MCF 10A (cell line): ENCODE measurements around the gene DHX38. TPM values are rescaled to one million over a fixed set of nuclear protein-coding genes. Genes with fewer than 3 reads are reported as not detected.

Experiments used
- BruUV-seq: library from RNA; stranded (reverse); fragments of 400-500 nt; replicated peaks from 2 replicates; lab custom pipeline; 2021; lab: Mats Ljungman, UMichigan
- CTCF ChIA-PET: fragments of 300-600 bp; sonication (Branson Sonifier 250); formaldehyde crosslinking; extraction: SDS; loops from one replicate; lab custom pipeline; 2021; ENCODE audit warnings: antibody characterized with exemption, inconsistent platforms; lab: Yijun Ruan, JAX
- POLR2A ChIA-PET: fragments of 300-600, 350-650 bp; sonication (Branson Sonifier 250); formaldehyde crosslinking; extraction: SDS; loops from one replicate; lab custom pipeline; 2020; ENCODE audit warnings: antibody characterized with exemption, inconsistent platforms; lab: Yijun Ruan, JAX
- DNase-seq: peaks from one replicate; pipeline ENCODE4 v3.0.0-alpha.2; 2018; ENCODE audit not compliant: unreplicated experiment
- H3K27ac Mint-ChIP-seq: one replicate; pipeline ENCODE4 v1.8.0; 2022; ENCODE audit warnings: mild to moderate bottlenecking, low read depth, mixed read lengths; ENCODE audit not compliant: unreplicated experiment
- H3K27me3 Mint-ChIP-seq: one replicate; pipeline ENCODE4 v1.8.0; 2022; ENCODE audit warnings: mixed read lengths; ENCODE audit not compliant: insufficient read depth, unreplicated experiment
- H3K36me3 Mint-ChIP-seq: one replicate; pipeline ENCODE4 v1.8.0; 2022; ENCODE audit warnings: mild to moderate bottlenecking, moderate library complexity, mixed read lengths; ENCODE audit not compliant: insufficient read depth, unreplicated experiment
- H3K4me1 Mint-ChIP-seq: one replicate; pipeline ENCODE4 v1.8.0; 2022; ENCODE audit warnings: mixed read lengths; ENCODE audit not compliant: insufficient read depth, unreplicated experiment
- H3K4me3 Mint-ChIP-seq: one replicate; pipeline ENCODE4 v1.8.0; 2022; ENCODE audit warnings: mild to moderate bottlenecking, moderate library complexity, mixed read lengths; ENCODE audit not compliant: unreplicated experiment
- H3K9me3 Mint-ChIP-seq: one replicate; pipeline ENCODE4 v1.8.0; 2022; ENCODE audit warnings: mixed read lengths; ENCODE audit not compliant: unreplicated experiment
- intact Hi-C: fragments of 100-400 bp; cut with micrococcal nuclease; formaldehyde crosslinking; loops from 2 replicates; pipeline ENCODE4 v1.14.1; 2022
- total RNA-seq: library from RNA; stranded (reverse); gene quantifications from 2 replicates; pipeline ENCODE4 v1.2.3, GENCODE V29; 2022
- TF ChIP-seq, protein P1 (sequence below): fragments of 200-600 bp; IDR thresholded peaks from one replicate; pipeline ENCODE4 v1.8.0; 2022; ENCODE audit warnings: antibody characterized with exemption, mild to moderate bottlenecking; ENCODE audit not compliant: unreplicated experiment

The DHX38 gene
- total RNA-seq, 1 experiment from 2014 or later, result 65.2 TPM

- Mint-ChIP-seq H3K27ac (no peak overlapping the region), H3K36me3 (no peaks in the 10 kb centered on the region), H3K9me3 (no peaks in the 10 kb centered on the region), H3K4me3 (no peak overlapping the region), H3K27me3 (no peaks in the 10 kb centered on the region), H3K4me1 (peaks cover 6% of the 10 kb centered on the region)
- TF ChIP-seq, protein P1, sequence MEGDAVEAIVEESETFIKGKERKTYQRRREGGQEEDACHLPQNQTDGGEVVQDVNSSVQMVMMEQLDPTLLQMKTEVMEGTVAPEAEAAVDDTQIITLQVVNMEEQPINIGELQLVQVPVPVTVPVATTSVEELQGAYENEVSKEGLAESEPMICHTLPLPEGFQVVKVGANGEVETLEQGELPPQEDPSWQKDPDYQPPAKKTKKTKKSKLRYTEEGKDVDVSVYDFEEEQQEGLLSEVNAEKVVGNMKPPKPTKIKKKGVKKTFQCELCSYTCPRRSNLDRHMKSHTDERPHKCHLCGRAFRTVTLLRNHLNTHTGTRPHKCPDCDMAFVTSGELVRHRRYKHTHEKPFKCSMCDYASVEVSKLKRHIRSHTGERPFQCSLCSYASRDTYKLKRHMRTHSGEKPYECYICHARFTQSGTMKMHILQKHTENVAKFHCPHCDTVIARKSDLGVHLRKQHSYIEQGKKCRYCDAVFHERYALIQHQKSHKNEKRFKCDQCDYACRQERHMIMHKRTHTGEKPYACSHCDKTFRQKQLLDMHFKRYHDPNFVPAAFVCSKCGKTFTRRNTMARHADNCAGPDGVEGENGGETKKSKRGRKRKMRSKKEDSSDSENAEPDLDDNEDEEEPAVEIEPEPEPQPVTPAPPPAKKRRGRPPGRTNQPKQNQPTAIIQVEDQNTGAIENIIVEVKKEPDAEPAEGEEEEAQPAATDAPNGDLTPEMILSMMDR, result no peak
- ChIA-PET POLR2A (no interaction called here), CTCF (interaction anchor here (0.5 to 0.7 kb wide), 2 partner anchors 41 to 330 kb away, joined by 3 read pairs; no protein-coding TSS in a partner anchor)
- BruUV-seq, result no TSS peak
- DNase-seq, result no peak
- intact Hi-C loops, result no loop called here
Measured at GRCh38 chr16:72132726-72133125, 39.1 kb downstream of the DHX38 start.

DNA sequence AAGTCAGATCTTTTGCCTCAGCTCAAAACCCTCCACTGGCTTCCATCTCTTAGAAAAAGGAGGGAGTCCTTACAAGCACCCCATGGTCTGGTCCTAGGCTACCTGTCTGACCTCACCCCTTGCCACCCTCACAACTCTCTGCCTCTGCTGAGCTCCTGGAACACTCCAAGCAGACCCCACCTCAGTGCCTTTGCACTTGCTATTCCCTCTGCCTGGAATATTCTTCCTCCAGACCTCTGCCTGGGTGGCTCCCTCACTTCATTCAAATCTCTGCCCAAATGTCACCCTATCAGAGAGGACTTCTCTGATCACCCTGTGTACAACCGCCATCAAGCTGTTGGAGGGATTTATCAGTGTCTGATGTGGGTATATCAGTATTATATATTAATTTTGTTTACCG, 40.9 kb downstream of the DHX38 start:
- no peaks in the 10 kb centered on the region for H3K27me3 Mint-ChIP-seq
- TF ChIP-seq, protein P1, result no peak
- H3K9me3 Mint-ChIP-seq, result no peaks in the 10 kb centered on the region
- BruUV-seq, result no TSS peak
- H3K4me3 Mint-ChIP-seq, result no peak overlapping the region
- CTCF ChIA-PET, result interaction anchor here (0.8 to 3.2 kb wide), 3 partner anchors 10 to 332 kb away, joined by 3 to 18 read pairs (median 5); no protein-coding TSS in a partner anchor
- no peak overlapping the region for H3K27ac Mint-ChIP-seq
- POLR2A ChIA-PET, result no interaction called here
- H3K4me1 Mint-ChIP-seq, result peaks cover 6% of the 10 kb centered on the region
- intact Hi-C loops, result no loop called here
- H3K36me3 Mint-ChIP-seq, result no peaks in the 10 kb centered on the region
- no peak for DNase-seq

GRCh38 chr16:72137380-72138063, 43.9 kb downstream of the DHX38 start:
- intact Hi-C loops, result no loop called here
- no peak for DNase-seq
- no peak overlapping the region for H3K4me3 Mint-ChIP-seq
- H3K27me3 Mint-ChIP-seq, result no peaks in the 10 kb centered on the region
- no peak overlapping the region for H3K27ac Mint-ChIP-seq
- H3K9me3 Mint-ChIP-seq, result no peaks in the 10 kb centered on the region
- no peaks in the 10 kb centered on the region for H3K4me1 Mint-ChIP-seq
- ChIA-PET CTCF (interaction anchor here (0.6 to 3.2 kb wide), 5 partner anchors 12 to 1120 kb away, joined by 3 to 13 read pairs (median 3); no protein-coding TSS in a partner anchor), POLR2A (no interaction called here)
- TF ChIP-seq, protein P1, result no peak
- BruUV-seq, result no TSS peak
- no peaks in the 10 kb centered on the region for H3K36me3 Mint-ChIP-seq

- Mint-ChIP-seq H3K4me1 (no peaks in the 10 kb centered on the region), H3K36me3 (no peaks in the 10 kb centered on the region), H3K27me3 (no peaks in the 10 kb centered on the region), H3K27ac (no peak overlapping the region), H3K4me3 (no peak overlapping the region), H3K9me3 (no peaks in the 10 kb centered on the region)
- no TSS peak for BruUV-seq
- TF ChIP-seq, protein P1, result no peak
- ChIA-PET POLR2A (no interaction called here), CTCF (interaction anchor here (0.7 to 3.2 kb wide), 5 partner anchors 8 to 321 kb away, joined by 3 to 13 read pairs (median 3); no protein-coding TSS in a partner anchor)
- DNase-seq, result no peak
- intact Hi-C loops, result no loop called here
Measured at GRCh38 chr16:72138064-72138572, 44.5 kb downstream of the DHX38 start.
